GM12878 (cell line): ENCODE results near the gene RXFP1. TPM values are rescaled to one million over a fixed set of nuclear protein-coding genes. Genes with fewer than 3 reads are reported as not detected.

Experiments
- ATAC-seq: fragments of 200-7000 bp; cut with Tn5 transposase; 3 replicates; pipeline ENCODE4 v1.9.1; 2020; ENCODE audit warnings: mild to moderate bottlenecking, moderate library complexity
- BruUV-seq: library from RNA; stranded (reverse); fragments of 400-500 nt; replicated peaks from 2 replicates; lab custom pipeline; 2021; lab: Mats Ljungman, UMichigan
- CTCF ChIA-PET: fragments of 300-600 bp; sonication (Branson Sonifier 250); formaldehyde crosslinking; extraction: SDS; loops from one replicate; lab custom pipeline; 2021; ENCODE audit warnings: inconsistent platforms; lab: Yijun Ruan, JAX
- POLR2A ChIA-PET: fragments of 350-600 bp; formaldehyde crosslinking; extraction: SDS; loops from one replicate; lab custom pipeline; 2021; ENCODE audit warnings: inconsistent platforms; lab: Charles Lee
- RAD21 ChIA-PET: fragments of 300-600 bp; sonication (Branson Sonifier 250); formaldehyde crosslinking; loops from one replicate; lab custom pipeline; 2023; ENCODE audit warnings: antibody characterized with exemption; ENCODE audit not compliant: unreplicated experiment; lab: Charles Lee
- SMC1A ChIA-PET: fragments of 300-600 bp; sonication (Branson Sonifier 250); formaldehyde crosslinking; loops from one replicate; lab custom pipeline; 2023; ENCODE audit not compliant: unreplicated experiment, uncharacterized antibody; lab: Charles Lee
- DNase-seq: peaks from one replicate; pipeline ENCODE4 v3.0.0-alpha.2; 2011; ENCODE audit warnings: low read depth, low spot score
- FAIRE-seq: peaks from 3 replicates; lab custom pipeline; 2011; peaks lifted over from hg19 to GRCh38; lab: Jason Lieb, UNC
- H2AFZ ChIP-seq: 2 replicates; pipeline ENCODE4 v1.6.0; 2011; ENCODE audit warnings: low read depth, low read length, control low read depth; ENCODE audit not compliant: control insufficient read depth
- H3K27ac ChIP-seq: 2 replicates; pipeline ENCODE4 v1.5.1; 2011; ENCODE audit warnings: control low read depth; ENCODE audit not compliant: control insufficient read depth, insufficient read depth
- H3K27me3 ChIP-seq, 2 experiments: replicated peaks in 1 of 2; 2 replicates each; pipeline versions ENCODE4 v1.6.0 to v1.6.1; 2011; ENCODE audit warnings: low read length in 1 of 2; ENCODE audit not compliant: control insufficient read depth in 2 of 2, insufficient read depth in 2 of 2
- H3K36me3 ChIP-seq, 2 experiments: 2 replicates each; pipeline ENCODE4 v1.5.1; 2011; ENCODE audit warnings: low read length in 1 of 2; ENCODE audit not compliant: control insufficient read depth in 2 of 2, insufficient read depth in 2 of 2
- H3K4me1 ChIP-seq: 2 replicates; pipeline ENCODE4 v1.6.1; 2011; ENCODE audit warnings: mild to moderate bottlenecking, low read length, moderate library complexity, mixed read lengths; ENCODE audit not compliant: control insufficient read depth, insufficient read depth
- H3K4me2 ChIP-seq: 2 replicates; pipeline ENCODE4 v1.6.0; 2011; ENCODE audit warnings: control low read depth; ENCODE audit not compliant: control insufficient read depth, insufficient read depth
- H3K4me3 ChIP-seq: fragments of 200-600 bp; sonication (generic); 2 replicates; pipeline ENCODE4 v1.5.1; 2016
- H3K79me2 ChIP-seq: 2 replicates; pipeline ENCODE4 v1.6.0; 2011; ENCODE audit warnings: low read length; ENCODE audit not compliant: control insufficient read depth, insufficient read depth
- H3K9ac ChIP-seq: 2 replicates; pipeline ENCODE4 v1.8.0; 2011; ENCODE audit warnings: low read length, control low read depth, mixed read lengths; ENCODE audit not compliant: control insufficient read depth, insufficient read depth
- H3K9me3 ChIP-seq: replicated peaks from 3 replicates; pipeline ENCODE4 v1.5.1; 2011; ENCODE audit warnings: mild to moderate bottlenecking, low read length; ENCODE audit not compliant: control insufficient read depth, insufficient read depth
- H4K20me1 ChIP-seq: 2 replicates; pipeline ENCODE4 v1.6.0; 2011; ENCODE audit not compliant: control insufficient read depth, insufficient read depth
- BMI1 ChIP-seq: fragments of 450-650 bp; IDR thresholded peaks from 2 replicates; pipeline ENCODE4 v1.6.1; 2016; ENCODE audit warnings: mild to moderate bottlenecking, moderate library complexity, borderline replicate concordance
- CHD2 ChIP-seq: IDR thresholded peaks from 2 replicates; pipeline ENCODE4 v1.6.1; 2011; ENCODE audit warnings: low read depth, low read length, improper control_type of control experiment, borderline replicate concordance
- EZH2 ChIP-seq: IDR thresholded peaks from 2 replicates; pipeline ENCODE4 v1.6.1; 2012; ENCODE audit warnings: low read depth, mild to moderate bottlenecking, control low read depth, inconsistent platforms, low read length, borderline replicate concordance; ENCODE audit not compliant: control insufficient read depth
- FOS ChIP-seq: IDR thresholded peaks from 3 replicates; pipeline ENCODE4 v1.6.1; 2011; ENCODE audit warnings: borderline replicate concordance; ENCODE audit not compliant: insufficient read length; ENCODE audit errors: extremely low read depth
- GABPA ChIP-seq: IDR thresholded peaks from 2 replicates; pipeline ENCODE4 v1.6.1; 2014; ENCODE audit warnings: antibody characterized with exemption, low read depth, mild to moderate bottlenecking, inconsistent platforms
- GATAD2B ChIP-seq: fragments of 450-650 bp; conservative IDR thresholded peaks from 2 replicates; pipeline ENCODE4 v1.6.1; 2017; ENCODE audit warnings: low read depth, mild to moderate bottlenecking, moderate library complexity
- LARP7 ChIP-seq: fragments of 450-650 bp; IDR thresholded peaks from 2 replicates; pipeline ENCODE4 v1.6.1; 2017; ENCODE audit warnings: mild to moderate bottlenecking
- NFYA ChIP-seq: IDR thresholded peaks from 2 replicates; pipeline ENCODE4 v1.6.1; 2011; ENCODE audit warnings: low read depth, mild to moderate bottlenecking, low read length, improper control_type of control experiment, borderline replicate concordance
- NRF1 ChIP-seq: conservative IDR thresholded peaks from 2 replicates; pipeline ENCODE4 v1.6.1; 2011; ENCODE audit warnings: mild to moderate bottlenecking, low read depth, low read length, improper control_type of control experiment
- PML ChIP-seq: IDR thresholded peaks from 2 replicates; pipeline ENCODE4 v1.6.1; 2012; ENCODE audit warnings: low read length, inconsistent platforms
- RAD51 ChIP-seq: fragments of 450-650 bp; IDR thresholded peaks from 2 replicates; pipeline ENCODE4 v1.6.1; 2016; ENCODE audit warnings: moderate library complexity, mild to moderate bottlenecking, inconsistent platforms
- SP1 ChIP-seq: IDR thresholded peaks from one replicate; pipeline ENCODE4 v1.6.1; 2011; ENCODE audit warnings: low read depth, low read length
- SPI1 ChIP-seq: IDR thresholded peaks from 2 replicates; pipeline ENCODE4 v1.6.1; 2011; ENCODE audit warnings: low read depth, mild to moderate bottlenecking, low read length, moderate library complexity, borderline replicate concordance; ENCODE audit not compliant: insufficient read depth
- SREBF1 ChIP-seq: IDR thresholded peaks from 2 replicates; pipeline ENCODE4 v1.6.1; 2012; ENCODE audit warnings: mild to moderate bottlenecking, low read length
- WRNIP1 ChIP-seq: IDR thresholded peaks from 2 replicates; pipeline ENCODE4 v1.6.1; 2011; ENCODE audit warnings: low read depth, low read length, improper control_type of control experiment, borderline replicate concordance
- YY1 ChIP-seq: IDR thresholded peaks from 2 replicates; pipeline ENCODE4 v1.6.1; 2011; ENCODE audit warnings: low read depth, mild to moderate bottlenecking, low read length
- ZNF217 ChIP-seq: fragments of 450-650 bp; IDR thresholded peaks from 2 replicates; pipeline ENCODE4 v1.6.1; 2017; ENCODE audit warnings: antibody characterized with exemption, mild to moderate bottlenecking
- WGBS: methylation state at CpG from one replicate; pipeline ENCODE4 v1.1.6; 2016; ENCODE audit warnings: low lambda C conversion rate; ENCODE audit not compliant: insufficient replicate concordance, insufficient coverage; ENCODE audit errors: missing lambda C conversion rate; 5-methylcytosine and 5-hydroxymethylcytosine counted together
- in situ Hi-C: fragments of 300-500 bp; cut with MboI; formaldehyde crosslinking; loops from 9 replicates; pipeline ENCODE4 v1.14.3; 2018; ENCODE audit warnings: mixed read lengths
- intact Hi-C: fragments of 100-400 bp; cut with micrococcal nuclease; formaldehyde crosslinking; loops from one replicate; pipeline ENCODE4 v1.14.2; 2022; ENCODE audit not compliant: unreplicated experiment
- polyA plus RNA-seq, 11 experiments: library from polyadenylated mRNA; depleted of rRNA in 4 of 11; unstranded in 6 of 11; stranded (reverse) in 5 of 11; fragments of >200 nt; fragmentation: Nextera tagmentation in 4 of 11; fragmentation: Illumina TruSeq in 1 of 11; extraction: Ambion mirVana in 4 of 11; extraction: Trizol in 1 of 11; gene quantifications; 1 replicate in 1 of 11; 2 replicates in 10 of 11; pipeline versions ENCODE4 v1.2.1 to v1.2.3, GENCODE V29; 2011 to 2016; ENCODE audit warnings: inconsistent platforms in 2 of 11, missing spikeins in 2 of 11, low read depth in 1 of 11
- total RNA-seq, 4 experiments: library from RNA; depleted of rRNA in 3 of 4; stranded (reverse); fragments of >200 nt in 3 of 4; fragmentation: Illumina TruSeq in 1 of 4; extraction: Trizol in 1 of 4; gene quantifications; 2 replicates each; pipeline versions ENCODE4 v1.2.1 to v1.2.3, GENCODE V29; 2013 to 2021
- TF ChIP-seq, protein P1 (sequence below): IDR thresholded peaks from 2 replicates; pipeline ENCODE4 v1.6.1; 2012; ENCODE audit warnings: low read depth, low read length, improper control_type of control experiment

The RXFP1 gene
- total and polyA plus RNA-seq, 10 of the 15 experiments (the other 5 are each of a cell fraction or from before 2014, with no cell fraction given), result 0.12 TPM; not detected in 9

DNA sequence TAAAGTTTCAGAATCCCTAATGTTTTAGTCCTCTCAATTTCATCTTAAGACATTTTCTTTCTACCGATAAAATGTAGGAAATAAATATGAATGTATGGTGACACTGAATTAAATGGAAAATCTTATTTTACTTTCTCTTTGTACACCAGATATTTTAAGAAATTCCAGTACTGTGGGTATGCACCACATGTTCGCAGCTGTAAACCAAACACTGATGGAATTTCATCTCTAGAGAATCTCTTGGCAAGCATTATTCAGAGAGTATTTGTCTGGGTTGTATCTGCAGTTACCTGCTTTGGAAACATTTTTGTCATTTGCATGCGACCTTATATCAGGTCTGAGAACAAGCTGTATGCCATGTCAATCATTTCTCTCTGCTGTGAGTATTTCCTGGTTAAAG, 123.1 kb downstream of the RXFP1 start:
- Histone ChIP-seq H3K9ac (no peak overlapping the region), H3K4me1 (no peaks in the 10 kb centered on the region), H4K20me1 (no peaks in the 10 kb centered on the region), H3K4me3 (no peak overlapping the region), H2AFZ (no peak overlapping the region), H3K36me3 (no peaks in the 10 kb centered on the region), H3K4me2 (no peak overlapping the region), H3K79me2 (no peaks in the 10 kb centered on the region), H3K9me3 (no peaks in the 10 kb centered on the region), H3K27ac (no peak overlapping the region), H3K27me3 (no peaks in the 10 kb centered on the region; a peak in 1 of 4 replicates)
- ChIA-PET RAD21 (no interaction called here), POLR2A (no interaction called here), SMC1A (interaction anchor here (1.4 kb wide), 1 partner anchor 14 kb away, joined by 3 read pairs; no protein-coding TSS in a partner anchor), CTCF (interaction anchor here (1.2 kb wide), 1 partner anchor 17 kb away, joined by 3 read pairs; no protein-coding TSS in a partner anchor)
- in situ Hi-C loops (no loop called here), intact Hi-C loops (no loop called here)
- WGBS, result 61% methylated on average over 3 of the region's 3 CpGs
- FAIRE-seq (no peak), ATAC-seq (no peak), DNase-seq (no peak)
- no TSS peak for BruUV-seq
- TF ChIP-seq SP1 (no peak), PML (no peak), ZNF217 (no peak), WRNIP1 (no peak), LARP7 (no peak), NFYA (no peak), SREBF1 (no peak), GATAD2B (no peak), SPI1 (no peak), EZH2 (no peak), BMI1 (no peak), CHD2 (no peak), RAD51 (no peak), GABPA (no peak), YY1 (no peak), NRF1 (no peak), FOS (no peak)
- TF ChIP-seq, protein P1, sequence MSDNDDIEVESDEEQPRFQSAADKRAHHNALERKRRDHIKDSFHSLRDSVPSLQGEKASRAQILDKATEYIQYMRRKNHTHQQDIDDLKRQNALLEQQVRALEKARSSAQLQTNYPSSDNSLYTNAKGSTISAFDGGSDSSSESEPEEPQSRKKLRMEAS, result no peak
